T-helper 1 cell treated with Interleukin-12 subunit alpha and Interleukin-12 subunit beta and Interleukin-4 antibody, amounts not matched to agents 30 ng/mL and 1 ng/mL, for 36 hours (primary cell): Measurements from ENCODE around the gene SMIM41. TPM values are rescaled to one million over a fixed set of nuclear protein-coding genes. Genes with fewer than 3 reads are reported as not detected.

Experiments used
- total RNA-seq: library from RNA; stranded (reverse); gene quantifications from 2 replicates; pipeline ENCODE4 v1.2.3, GENCODE V29; 2022

The SMIM41 gene
- total RNA-seq, 1 donor from 2014 or later = 0.25 TPM

Other genes starting within 250 kb of the SMIM41 start
- 0.15 TPM in 2 replicates for gene FIGNL2, start 231.0 kb upstream of the SMIM41 start, total RNA-seq
- gene ANKRD33, start 191.6 kb upstream of the SMIM41 start, total RNA-seq = not detected in 2 replicates
- gene ACVRL1, start 172.2 kb upstream of the SMIM41 start, total RNA-seq = not detected in 2 replicates
- gene ACVR1B, start 128.0 kb upstream of the SMIM41 start, total RNA-seq = 4.7 and 6.3 TPM in 2 replicates
- gene TAMALIN, start 72.8 kb upstream of the SMIM41 start, total RNA-seq = 3.9 and 4.4 TPM in 2 replicates
- gene NR4A1, start 28.3 kb upstream of the SMIM41 start, total RNA-seq = 14.5 and 16.9 TPM in 2 replicates
- 40.7 and 42.1 TPM in 2 replicates for gene ATG101, start 9.7 kb upstream of the SMIM41 start, total RNA-seq
- not detected in 2 replicates for gene KRT80, start 112.3 kb downstream of the SMIM41 start, total RNA-seq
- 53.6 and 56.8 TPM in 2 replicates for gene KRT7, start 153.5 kb downstream of the SMIM41 start, total RNA-seq
- 1.9 and 3.4 TPM in 2 replicates for gene KRT86, start 194.9 kb downstream of the SMIM41 start, total RNA-seq
- not detected in 2 replicates for gene KRT81, start 211.8 kb downstream of the SMIM41 start, total RNA-seq
- not detected in 2 replicates for gene KRT83, start 241.7 kb downstream of the SMIM41 start, total RNA-seq